Body of pancreas (tissue), 4 donors: ENCODE data around the gene DDX28. TPM values are rescaled to one million over a fixed set of nuclear protein-coding genes. Genes with fewer than 3 reads are reported as not detected.

Experiments
- ATAC-seq: fragments of 150-250 bp; one replicate; pipeline ENCODE4 v1.9.1; 2016
- DNase-seq, 4 donors: peaks; one replicate each; pipeline ENCODE4 v3.0.0-alpha.2; 2019
- H3K27ac ChIP-seq, 4 donors: fragments of 200-600 bp; sonication (generic); 1 replicate in 3 of 4; 2 replicates in 1 of 4; pipeline versions ENCODE4 v1.5.1 to v1.6.1; 2016 to 2019; ENCODE audit warnings: mild to moderate bottlenecking in 1 of 4, mixed read lengths in 1 of 4, moderate library complexity in 1 of 4
- H3K27me3 ChIP-seq, 2 donors: fragments of 200-600 bp; sonication (generic); one replicate each; pipeline ENCODE4 v1.6.0; 2016; ENCODE audit warnings: mild to moderate bottlenecking in 1 of 2
- H3K36me3 ChIP-seq, 2 donors: fragments of 200-600 bp; sonication (generic); replicated peaks in 1 of 2; 2 replicates each; pipeline ENCODE4 v1.5.1; 2016; ENCODE audit warnings: low read depth in 2 of 2; ENCODE audit not compliant: insufficient read depth in 1 of 2
- H3K4me1 ChIP-seq: fragments of 200-600 bp; sonication (generic); one replicate; pipeline ENCODE4 v1.6.0; 2016
- H3K4me3 ChIP-seq, 2 donors: fragments of 200-600 bp; sonication (generic); 1 replicate in 1 of 2; 2 replicates in 1 of 2; pipeline ENCODE4 v1.5.1; 2016 to 2019
- H3K9me3 ChIP-seq, 3 donors: fragments of 200-600 bp; sonication (generic); 1 replicate in 2 of 3; 2 replicates in 1 of 3; pipeline ENCODE4 v1.5.1; 2016
- POLR2A ChIP-seq, 3 donors: fragments of 450-650 bp; IDR thresholded peaks; one replicate each; pipeline ENCODE4 v1.6.1; 2016; ENCODE audit warnings: antibody characterized with exemption in 3 of 3, mild to moderate bottlenecking in 2 of 3
- WGBS, 2 donors: methylation state at CpG; one replicate each; pipeline ENCODE4 v1.1.5; 2017; 5-methylcytosine and 5-hydroxymethylcytosine counted together
- intact Hi-C: fragments of 100-400 bp; cut with DNase I; formaldehyde crosslinking; loops from one replicate; pipeline ENCODE4 v1.15.1; 2023
- total RNA-seq, 2 donors: library from RNA; depleted of rRNA; stranded (reverse); fragments of >200 nt; gene quantifications; one replicate each; pipeline ENCODE4 v1.1.0, GENCODE V29; 2016
- TF ChIP-seq, protein P1 (sequence below), 7 experiments: fragments of 450-650 bp in 4 of 7; fragments of 200-600 bp in 3 of 7; sonication (generic) in 3 of 7; IDR thresholded peaks; one replicate each; pipeline ENCODE4 v1.5.1; 2016 to 2019; ENCODE audit warnings: antibody characterized with exemption in 7 of 7

Gene DDX28
- total RNA-seq, 2 donors from 2014 or later: 3.4 to 13.2 TPM

DNA sequence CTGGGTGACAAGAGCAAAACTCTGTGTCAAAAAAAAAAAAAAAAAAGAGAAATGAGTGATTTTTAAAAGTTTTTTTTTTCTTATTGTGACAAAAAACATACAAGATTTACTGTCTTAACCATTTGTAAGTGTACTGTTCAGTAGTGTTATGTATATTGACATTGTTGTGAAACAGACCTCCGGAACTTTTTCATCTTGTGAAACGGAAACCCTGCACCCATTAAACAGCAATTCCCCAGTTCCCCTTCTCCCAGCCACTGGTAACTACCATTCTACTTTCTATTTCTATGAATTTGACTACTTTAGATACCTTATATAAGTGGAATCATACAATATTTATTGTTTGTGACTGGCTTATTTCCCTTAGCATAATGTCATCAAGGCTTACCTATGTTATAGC is 18.8 kb upstream of the DDX28 start:
- TF ChIP-seq, protein P1, sequence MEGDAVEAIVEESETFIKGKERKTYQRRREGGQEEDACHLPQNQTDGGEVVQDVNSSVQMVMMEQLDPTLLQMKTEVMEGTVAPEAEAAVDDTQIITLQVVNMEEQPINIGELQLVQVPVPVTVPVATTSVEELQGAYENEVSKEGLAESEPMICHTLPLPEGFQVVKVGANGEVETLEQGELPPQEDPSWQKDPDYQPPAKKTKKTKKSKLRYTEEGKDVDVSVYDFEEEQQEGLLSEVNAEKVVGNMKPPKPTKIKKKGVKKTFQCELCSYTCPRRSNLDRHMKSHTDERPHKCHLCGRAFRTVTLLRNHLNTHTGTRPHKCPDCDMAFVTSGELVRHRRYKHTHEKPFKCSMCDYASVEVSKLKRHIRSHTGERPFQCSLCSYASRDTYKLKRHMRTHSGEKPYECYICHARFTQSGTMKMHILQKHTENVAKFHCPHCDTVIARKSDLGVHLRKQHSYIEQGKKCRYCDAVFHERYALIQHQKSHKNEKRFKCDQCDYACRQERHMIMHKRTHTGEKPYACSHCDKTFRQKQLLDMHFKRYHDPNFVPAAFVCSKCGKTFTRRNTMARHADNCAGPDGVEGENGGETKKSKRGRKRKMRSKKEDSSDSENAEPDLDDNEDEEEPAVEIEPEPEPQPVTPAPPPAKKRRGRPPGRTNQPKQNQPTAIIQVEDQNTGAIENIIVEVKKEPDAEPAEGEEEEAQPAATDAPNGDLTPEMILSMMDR (IDR thresholded peaks at IDR 0.05): no peak
- no peak for TF ChIP-seq POLR2A (IDR thresholded peaks at IDR 0.05)
- H3K27ac ChIP-seq: peak overlapping the region in 1 of 4 donors; percentile 18
- intact Hi-C loops: loop anchor here (10.0 kb wide), 1 partner anchor 227 kb away; no protein-coding TSS in a partner anchor

DNA sequence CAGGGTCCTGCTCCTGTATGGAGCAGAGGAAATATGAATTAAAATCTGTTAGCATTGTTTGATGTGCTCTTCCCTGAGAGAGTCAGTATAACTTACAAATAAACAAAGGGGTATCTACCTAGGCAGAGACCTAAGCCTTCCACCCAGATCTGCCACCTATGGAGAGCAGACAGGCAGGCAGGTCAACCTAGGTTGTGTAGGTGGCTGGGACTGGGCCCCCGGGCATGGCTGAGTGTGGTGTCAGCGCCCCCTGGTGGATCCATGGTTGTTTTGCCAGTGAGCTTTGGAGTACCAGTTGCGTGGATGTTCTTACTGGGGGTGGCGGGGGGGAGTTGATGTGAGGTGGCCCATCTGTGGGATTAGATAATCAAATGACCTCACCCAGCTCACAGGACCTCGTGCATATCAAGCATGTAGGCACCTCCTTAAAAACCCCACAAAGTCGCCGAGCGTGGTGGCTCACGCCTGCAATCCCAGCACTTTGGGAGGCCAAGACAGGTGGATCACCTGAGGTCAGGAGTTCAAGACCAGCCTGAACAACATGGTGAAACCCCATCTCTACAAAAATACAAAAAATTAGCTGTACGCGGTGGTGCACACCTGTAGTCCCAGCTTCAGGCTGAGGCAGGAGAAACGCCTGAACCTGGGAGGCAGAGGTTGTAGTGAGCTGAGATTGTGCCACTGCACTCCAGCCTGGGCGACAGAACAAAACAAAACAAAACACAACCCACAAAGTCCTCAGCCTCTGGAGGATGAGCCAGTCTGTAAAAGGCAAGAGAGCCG is 17.7 kb upstream of the DDX28 start:
- 60 to 62% methylated on average over 13 to 14 of the region's 14 CpGs for whole genome bisulfite sequencing, 2 donors
- intact Hi-C loops: loop anchor here (10.0 kb wide), 1 partner anchor 226 kb away; no protein-coding TSS in a partner anchor
- no peak overlapping the region for H3K27ac ChIP-seq

More for the DNA sequence above, 18.8 kb upstream of the DDX28 start:
- ATAC-seq: no peak
- WGBS, 2 donors: 79 to 91% methylated on average over 2 of the region's 2 CpGs
- no peak overlapping the region for H3K4me3 ChIP-seq
- H3K27me3 ChIP-seq: no peaks in the 10 kb centered on the region
- no peaks in the 10 kb centered on the region for H3K9me3 ChIP-seq
- DNase-seq: no peak
- H3K4me1 ChIP-seq: no peaks in the 10 kb centered on the region
- peaks cover 0 to 2% of the 10 kb centered on the region in 2 donors for H3K36me3 ChIP-seq

DNA sequence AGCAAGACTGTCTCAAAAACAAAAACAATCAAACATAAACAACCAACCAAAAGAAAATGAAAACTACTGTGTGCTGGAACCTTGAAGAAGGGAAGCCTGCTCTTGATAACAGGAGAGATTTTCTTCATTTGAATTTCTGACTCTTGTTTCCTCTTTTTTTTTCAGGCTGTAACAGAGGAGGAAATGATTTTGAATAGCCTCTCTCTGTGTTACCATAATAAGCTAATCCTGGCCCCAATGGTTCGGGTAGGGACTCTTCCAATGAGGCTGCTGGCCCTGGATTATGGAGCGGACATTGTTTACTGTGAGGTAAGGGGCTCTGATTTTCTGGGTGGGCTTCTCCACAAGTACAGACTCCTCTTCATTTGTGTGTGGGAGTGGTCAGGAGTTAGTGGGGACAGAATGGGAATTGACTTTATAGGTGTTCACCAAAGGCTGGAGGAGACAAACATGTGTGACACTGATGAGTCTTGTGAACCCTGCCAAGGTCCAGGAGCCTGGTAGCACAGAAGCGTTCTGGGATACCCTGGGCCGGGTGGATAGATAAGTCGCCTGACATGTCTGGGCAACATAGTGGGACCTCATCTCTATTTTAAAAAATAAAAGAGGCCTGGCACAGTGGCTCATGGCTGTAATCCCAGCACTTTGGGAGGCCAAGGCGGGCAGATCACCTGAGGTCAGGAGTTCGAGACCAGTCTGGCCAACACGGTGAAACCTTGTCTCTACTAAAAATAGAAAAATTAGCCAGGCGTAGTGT is 15.0 kb upstream of the DDX28 start:
- Histone ChIP-seq H3K36me3 (peaks cover 0 to 2% of the 10 kb centered on the region in 2 donors), H3K27me3 (no peaks in the 10 kb centered on the region), H3K27ac (peak overlapping the region in 1 of 4 donors; percentile 24), H3K4me1 (no peaks in the 10 kb centered on the region), H3K9me3 (no peaks in the 10 kb centered on the region), H3K4me3 (no peak overlapping the region)
- 86 to 89% methylated on average over 8 to 9 of the region's 9 CpGs for WGBS, 2 donors
- TF ChIP-seq, protein P1 (IDR thresholded peaks at IDR 0.05): no peak
- TF ChIP-seq POLR2A (IDR thresholded peaks at IDR 0.05): no peak
- intact Hi-C loops: no loop called here
- no peak for ATAC-seq
- no peak for DNase-seq

More for the DNA sequence above, 17.7 kb upstream of the DDX28 start:
- no peaks in the 10 kb centered on the region for H3K4me1 ChIP-seq
- H3K27me3 ChIP-seq: no peaks in the 10 kb centered on the region
- no peak for TF ChIP-seq POLR2A (IDR thresholded peaks at IDR 0.05)
- TF ChIP-seq, protein P1 (IDR thresholded peaks at IDR 0.05): peak; percentile 71 to 87 (median 79)
- ATAC-seq: peak; percentile 94
- H3K9me3 ChIP-seq: no peaks in the 10 kb centered on the region
- no peak overlapping the region for H3K4me3 ChIP-seq
- H3K36me3 ChIP-seq: peaks cover 0 to 2% of the 10 kb centered on the region in 2 donors
- DNase-seq: peak; percentile 85 to 91 (median 86)

DNA sequence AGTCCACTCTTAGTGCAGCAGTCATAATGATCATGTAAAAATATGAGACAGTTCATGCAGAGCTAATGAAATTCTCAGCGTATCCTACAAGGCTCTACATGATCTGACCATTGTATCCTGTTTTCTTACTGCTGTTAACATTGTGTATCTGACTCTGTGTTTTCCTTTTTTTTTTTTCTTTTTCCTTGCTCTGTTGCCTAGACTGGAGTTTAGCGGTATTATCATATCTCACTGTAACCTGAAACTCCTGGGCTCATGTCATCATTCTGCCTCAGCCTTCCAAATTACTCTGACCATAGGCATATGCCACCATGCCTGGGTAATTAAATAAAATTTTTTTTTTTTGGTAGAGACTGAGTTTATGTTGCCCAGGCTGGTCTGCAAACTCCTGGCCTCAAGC is 12.2 kb upstream of the DDX28 start:
- H3K36me3 ChIP-seq: no peaks in the 10 kb centered on the region
- no peaks in the 10 kb centered on the region for H3K9me3 ChIP-seq
- intact Hi-C loops: no loop called here
- TF ChIP-seq POLR2A (IDR thresholded peaks at IDR 0.05): no peak
- TF ChIP-seq, protein P1 (IDR thresholded peaks at IDR 0.05): no peak
- DNase-seq: no peak
- ATAC-seq: no peak
- H3K27me3 ChIP-seq: no peaks in the 10 kb centered on the region
- no peaks in the 10 kb centered on the region for H3K4me1 ChIP-seq
- WGBS, 2 donors: 70 to 75% methylated on average over 2 of the region's 2 CpGs
- no peak overlapping the region for H3K4me3 ChIP-seq
- no peak overlapping the region for H3K27ac ChIP-seq
